DLD1 (cell line): ENCODE data around the gene NCAPD3.

Experiments used
- in situ Hi-C: cut with HindIII; loops from 2 replicates; pipeline ENCODE4 v1.10.0; 2017; ENCODE audit warnings: low sequenced_read_pairs

NCAPD3 gene

GRCh38 chr11:134170919-134171281 is 52.9 kb downstream of the NCAPD3 start:
- in situ Hi-C loops = no loop called here

- in situ Hi-C loops = no loop called here
Measured at GRCh38 chr11:134170177-134170918, 53.4 kb downstream of the NCAPD3 start.

- in situ Hi-C loops = no loop called here
Measured at GRCh38 chr11:134164490-134165370, 59.0 kb downstream of the NCAPD3 start.

GRCh38 chr11:134159652-134160051 is 64.1 kb downstream of the NCAPD3 start:
- in situ Hi-C loops = no loop called here

GRCh38 chr11:134158023-134158422 is 65.7 kb downstream of the NCAPD3 start:
- in situ Hi-C loops = no loop called here

GRCh38 chr11:134157451-134157850 is 66.3 kb downstream of the NCAPD3 start:
- in situ Hi-C loops = no loop called here

GRCh38 chr11:134155946-134156865 is 67.6 kb downstream of the NCAPD3 start:
- in situ Hi-C loops = no loop called here

- in situ Hi-C loops = no loop called here
Measured at GRCh38 chr11:134155456-134155855, 68.3 kb downstream of the NCAPD3 start.

GRCh38 chr11:134154441-134154840 is 69.3 kb downstream of the NCAPD3 start:
- in situ Hi-C loops = no loop called here

GRCh38 chr11:134153147-134153905 is 70.4 kb downstream of the NCAPD3 start:
- in situ Hi-C loops = no loop called here

- in situ Hi-C loops = no loop called here
Measured at GRCh38 chr11:134152696-134153095, 71.1 kb downstream of the NCAPD3 start.

GRCh38 chr11:134151083-134151747 is 72.6 kb downstream of the NCAPD3 start:
- in situ Hi-C loops = no loop called here

- in situ Hi-C loops = no loop called here
Measured at GRCh38 chr11:134150195-134150903, 73.4 kb downstream of the NCAPD3 start.

GRCh38 chr11:134149371-134149770 is 74.4 kb downstream of the NCAPD3 start:
- in situ Hi-C loops = no loop called here

- in situ Hi-C loops = no loop called here
Measured at GRCh38 chr11:134146598-134146997, 77.2 kb downstream of the NCAPD3 start.

GRCh38 chr11:134145715-134146114 is 78.1 kb downstream of the NCAPD3 start:
- in situ Hi-C loops = no loop called here

GRCh38 chr11:134144744-134145143 is 79.0 kb downstream of the NCAPD3 start:
- in situ Hi-C loops = no loop called here

GRCh38 chr11:134143801-134144200 is 80.0 kb downstream of the NCAPD3 start:
- in situ Hi-C loops = no loop called here

GRCh38 chr11:134142536-134142935 is 81.2 kb downstream of the NCAPD3 start:
- in situ Hi-C loops = no loop called here
